ACC112 (cell line): ENCODE measurements around the gene SIL1.
A peak's percentile ranks its signal among the peaks of the same experiment; 100 is the strongest.

ENCODE experiments used
- H2AFZ ChIP-seq: fragments of 200-600 bp; sonication (generic); one replicate; pipeline ENCODE4 v1.6.0; 2017; ENCODE audit warnings: antibody characterized with exemption, low read length; ENCODE audit not compliant: unreplicated experiment
- H3K27ac ChIP-seq: fragments of 200-600 bp; sonication (generic); 2 replicates; pipeline ENCODE4 v1.5.1; 2014; ENCODE audit warnings: low read depth, mild to moderate bottlenecking, antibody characterized with exemption, low read length, moderate library complexity
- H3K27me3 ChIP-seq: fragments of 200-600 bp; sonication (generic); 2 replicates; pipeline ENCODE4 v1.6.1; 2014; ENCODE audit warnings: mild to moderate bottlenecking, antibody characterized with exemption, low read length, moderate library complexity, mixed read lengths; ENCODE audit not compliant: insufficient read depth
- H3K36me3 ChIP-seq: fragments of 200-600 bp; sonication (generic); 2 replicates; pipeline ENCODE4 v1.6.1; 2016; ENCODE audit warnings: mild to moderate bottlenecking, antibody characterized with exemption, low read length, moderate library complexity, mixed read lengths; ENCODE audit not compliant: insufficient read depth
- H3K4me1 ChIP-seq: fragments of 200-600 bp; sonication (generic); one replicate; pipeline ENCODE4 v1.6.1; 2016; ENCODE audit warnings: low read length, mixed read lengths; ENCODE audit not compliant: insufficient read depth, unreplicated experiment, control insufficient read depth
- H3K4me3 ChIP-seq: fragments of 200-600 bp; sonication (generic); 2 replicates; pipeline ENCODE4 v1.5.1; 2014; ENCODE audit warnings: mild to moderate bottlenecking, low read depth, low read length
- H3K79me2 ChIP-seq: fragments of 200-600 bp; sonication (generic); one replicate; pipeline ENCODE4 v1.6.0; 2016; ENCODE audit warnings: low read length; ENCODE audit not compliant: control insufficient read depth, unreplicated experiment, insufficient read depth

The SIL1 gene

GRCh38 chr5:139110526-139111168 is 87.5 kb downstream of the SIL1 start:
- no peaks in the 10 kb centered on the region for H3K79me2 ChIP-seq
- H3K27me3 ChIP-seq: no peaks in the 10 kb centered on the region
- no peak overlapping the region for H3K27ac ChIP-seq
- peaks cover 3% of the 10 kb centered on the region for H3K4me1 ChIP-seq
- no peaks in the 10 kb centered on the region; the same call in 1 of the 2 replicates for H3K36me3 ChIP-seq
- H3K4me3 ChIP-seq: no peak overlapping the region
- H2AFZ ChIP-seq: no peak overlapping the region

GRCh38 chr5:139108063-139108824 is 89.9 kb downstream of the SIL1 start:
- H3K27ac ChIP-seq: no peak overlapping the region
- no peaks in the 10 kb centered on the region for H3K79me2 ChIP-seq
- H3K4me3 ChIP-seq: no peak overlapping the region
- no peak overlapping the region for H2AFZ ChIP-seq
- no peaks in the 10 kb centered on the region for H3K27me3 ChIP-seq
- H3K36me3 ChIP-seq: no peaks in the 10 kb centered on the region
- peaks cover 18% of the 10 kb centered on the region for H3K4me1 ChIP-seq

GRCh38 chr5:139105621-139106071 is 92.5 kb downstream of the SIL1 start:
- no peak overlapping the region for H3K4me3 ChIP-seq
- no peaks in the 10 kb centered on the region for H3K79me2 ChIP-seq
- no peak overlapping the region for H3K27ac ChIP-seq
- no peak overlapping the region for H2AFZ ChIP-seq
- no peaks in the 10 kb centered on the region for H3K36me3 ChIP-seq
- H3K27me3 ChIP-seq: no peaks in the 10 kb centered on the region
- H3K4me1 ChIP-seq: peaks cover 22% of the 10 kb centered on the region

GRCh38 chr5:139104577-139105276 is 93.4 kb downstream of the SIL1 start:
- H3K4me3 ChIP-seq: peak overlapping the region; percentile 33; the same call in 1 of the 2 replicates
- peak overlapping the region; percentile 63 for H3K27ac ChIP-seq
- H2AFZ ChIP-seq: peak overlapping the region; percentile 88

GRCh38 chr5:139103762-139104161 is 94.4 kb downstream of the SIL1 start:
- H3K4me3 ChIP-seq: no peak overlapping the region
- no peaks in the 10 kb centered on the region for H3K36me3 ChIP-seq
- no peak overlapping the region for H3K27ac ChIP-seq
- no peak overlapping the region for H2AFZ ChIP-seq
- H3K79me2 ChIP-seq: no peaks in the 10 kb centered on the region
- no peaks in the 10 kb centered on the region for H3K27me3 ChIP-seq
- H3K4me1 ChIP-seq: peaks cover 24% of the 10 kb centered on the region

More at GRCh38 chr5:139104577-139105276, 93.4 kb downstream of the SIL1 start:
- no peaks in the 10 kb centered on the region for H3K27me3 ChIP-seq
- no peaks in the 10 kb centered on the region for H3K36me3 ChIP-seq
- H3K79me2 ChIP-seq: no peaks in the 10 kb centered on the region
- H3K4me1 ChIP-seq: peaks cover 24% of the 10 kb centered on the region

- H2AFZ ChIP-seq: no peak overlapping the region
- no peaks in the 10 kb centered on the region for H3K27me3 ChIP-seq
- H3K4me1 ChIP-seq: peaks cover 22% of the 10 kb centered on the region
- H3K79me2 ChIP-seq: no peaks in the 10 kb centered on the region
- no peak overlapping the region for H3K27ac ChIP-seq
- no peaks in the 10 kb centered on the region for H3K36me3 ChIP-seq
- no peak overlapping the region for H3K4me3 ChIP-seq
Observed at GRCh38 chr5:139100825-139101224, 97.3 kb downstream of the SIL1 start.

- no peaks in the 10 kb centered on the region for H3K4me1 ChIP-seq
- H2AFZ ChIP-seq: no peak overlapping the region
- no peaks in the 10 kb centered on the region for H3K36me3 ChIP-seq
- no peak overlapping the region for H3K4me3 ChIP-seq
- H3K79me2 ChIP-seq: no peaks in the 10 kb centered on the region
- no peaks in the 10 kb centered on the region for H3K27me3 ChIP-seq
- H3K27ac ChIP-seq: no peak overlapping the region
Observed at GRCh38 chr5:139094154-139095131, 103.7 kb downstream of the SIL1 start.

GRCh38 chr5:139092741-139093343 is 105.3 kb downstream of the SIL1 start:
- Histone ChIP-seq H3K79me2 (no peaks in the 10 kb centered on the region), H3K4me1 (no peaks in the 10 kb centered on the region), H2AFZ (no peak overlapping the region), H3K27me3 (no peaks in the 10 kb centered on the region), H3K27ac (no peak overlapping the region), H3K36me3 (no peaks in the 10 kb centered on the region), H3K4me3 (no peak overlapping the region)

GRCh38 chr5:139091439-139092156 is 106.6 kb downstream of the SIL1 start:
- Histone ChIP-seq H3K27me3 (no peaks in the 10 kb centered on the region), H3K79me2 (no peaks in the 10 kb centered on the region), H3K36me3 (no peaks in the 10 kb centered on the region), H2AFZ (no peak overlapping the region), H3K27ac (no peak overlapping the region), H3K4me3 (no peak overlapping the region), H3K4me1 (no peaks in the 10 kb centered on the region)
